Stimulated activated CD8-positive, alpha-beta memory T cell treated with anti-CD3 and anti-CD28 coated beads, Interleukin-12 subunit alpha, Interleukin-12 subunit beta, amount 100 ng/mL, for 1 hour (primary cell): ENCODE data around the gene TMSB15C.

Source experiments
- DNase-seq: peaks from one replicate; pipeline ENCODE4 v3.0.0-alpha.2; 2020; ENCODE audit warnings: low read depth

Gene TMSB15C

GRCh38 chrX:104045642-104046041 is 30.4 kb downstream of the TMSB15C start:
- DNase-seq = no peak

GRCh38 chrX:104041003-104041402 is 35.0 kb downstream of the TMSB15C start:
- DNase-seq = no peak

GRCh38 chrX:104039689-104040505 is 36.1 kb downstream of the TMSB15C start, which contains the start of gene H2BW2:
Gene H2BW2 (plus strand): TSS chrX:104039956. CDS start chrX:104039995, 39 bp downstream.
- no peak for DNase-seq
